ENCODE results near the gene KIAA1586. TPM values are rescaled to one million over a fixed set of nuclear protein-coding genes. Genes with fewer than 3 reads are reported as not detected.

Gene KIAA1586
- total RNA-seq, 2 donors from 2014 or later: 18.7 to 21.5 TPM

DNA sequence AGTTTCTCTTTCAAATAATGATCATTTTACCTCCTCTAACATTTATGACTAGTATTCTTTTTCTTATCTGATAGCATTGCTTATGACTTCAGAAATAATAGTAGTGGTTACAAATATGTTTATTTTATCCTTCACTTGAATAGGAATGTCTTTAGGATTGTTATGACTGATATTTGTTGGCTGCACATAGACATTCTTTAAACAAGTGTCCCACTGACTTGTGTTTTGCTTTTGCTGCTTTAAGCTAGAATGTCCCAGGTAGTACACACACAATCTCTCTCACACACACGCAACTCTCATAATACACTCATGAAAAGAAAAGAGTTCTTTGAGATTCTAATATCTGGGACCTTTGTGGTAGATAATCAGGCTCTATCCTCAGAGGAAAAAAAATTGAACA is 21.6 kb downstream of the KIAA1586 start:
- no peak overlapping the region for H3K9ac ChIP-seq (ENCODE audit: extremely low read depth, low read length, poor library complexity, severe bottlenecking)
- no peak overlapping the region for H3K27ac Mint-ChIP-seq
- H3K27ac ChIP-seq (ENCODE audit: low read depth, low read length): no peak overlapping the region

DNA sequence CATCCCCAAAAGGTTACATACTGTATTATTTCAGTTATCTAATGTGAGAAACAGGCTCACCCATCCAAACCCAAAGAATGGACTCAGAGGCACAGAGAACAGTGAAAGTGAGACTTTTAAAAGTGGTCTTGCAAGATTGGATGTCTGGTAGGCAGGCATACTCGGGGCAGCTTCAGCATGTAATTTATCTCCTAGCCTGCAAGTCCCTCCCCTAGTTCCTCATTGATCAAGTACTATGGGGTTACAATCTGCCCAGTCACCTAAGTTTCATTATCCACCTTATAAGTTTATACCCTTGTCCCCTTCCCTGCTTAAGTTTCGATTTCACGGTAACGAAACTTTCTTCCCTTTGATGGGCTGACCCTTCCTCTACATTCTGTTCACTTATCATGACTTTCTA is 22.7 kb downstream of the KIAA1586 start:
- H3K9me3 Mint-ChIP-seq: peaks cover 43% of the 10 kb centered on the region
- Histone ChIP-seq H3K9me3 (ENCODE audit: control insufficient read depth, low read length) (peaks cover 35% of the 10 kb centered on the region), H3K4me3 (ENCODE audit: low read length) (peak overlapping the region; percentile 51), H3K9ac (ENCODE audit: extremely low read depth, low read length, poor library complexity, severe bottlenecking) (no peak overlapping the region), H3K27me3 (ENCODE audit: control insufficient read depth, insufficient read depth, low read length, poor library complexity, severe bottlenecking) (no peaks in the 10 kb centered on the region), H3K27ac (ENCODE audit: low read depth, low read length) (no peak overlapping the region), H3K4me1 (ENCODE audit: control insufficient read depth, insufficient read depth, low read length) (no peaks in the 10 kb centered on the region), H3K36me3 (ENCODE audit: control insufficient read depth, insufficient read depth, low read length) (peaks cover 6% of the 10 kb centered on the region)
- no peak overlapping the region for H3K27ac Mint-ChIP-seq
- peaks cover 8% of the 10 kb centered on the region for H3K4me1 Mint-ChIP-seq
- TF ChIP-seq, protein P1, sequence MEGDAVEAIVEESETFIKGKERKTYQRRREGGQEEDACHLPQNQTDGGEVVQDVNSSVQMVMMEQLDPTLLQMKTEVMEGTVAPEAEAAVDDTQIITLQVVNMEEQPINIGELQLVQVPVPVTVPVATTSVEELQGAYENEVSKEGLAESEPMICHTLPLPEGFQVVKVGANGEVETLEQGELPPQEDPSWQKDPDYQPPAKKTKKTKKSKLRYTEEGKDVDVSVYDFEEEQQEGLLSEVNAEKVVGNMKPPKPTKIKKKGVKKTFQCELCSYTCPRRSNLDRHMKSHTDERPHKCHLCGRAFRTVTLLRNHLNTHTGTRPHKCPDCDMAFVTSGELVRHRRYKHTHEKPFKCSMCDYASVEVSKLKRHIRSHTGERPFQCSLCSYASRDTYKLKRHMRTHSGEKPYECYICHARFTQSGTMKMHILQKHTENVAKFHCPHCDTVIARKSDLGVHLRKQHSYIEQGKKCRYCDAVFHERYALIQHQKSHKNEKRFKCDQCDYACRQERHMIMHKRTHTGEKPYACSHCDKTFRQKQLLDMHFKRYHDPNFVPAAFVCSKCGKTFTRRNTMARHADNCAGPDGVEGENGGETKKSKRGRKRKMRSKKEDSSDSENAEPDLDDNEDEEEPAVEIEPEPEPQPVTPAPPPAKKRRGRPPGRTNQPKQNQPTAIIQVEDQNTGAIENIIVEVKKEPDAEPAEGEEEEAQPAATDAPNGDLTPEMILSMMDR (conservative IDR thresholded peaks at IDR 0.05): no peak
- no peak overlapping the region for H3K4me3 Mint-ChIP-seq
- H3K27me3 Mint-ChIP-seq (ENCODE audit: insufficient read depth): peaks cover 21% of the 10 kb centered on the region
- 94 to 95% methylated on average over 4 of the region's 4 CpGs for WGBS, 2 experiments (ENCODE audit: insufficient coverage in 1 of 2, insufficient read length in 1 of 2)
- peaks cover 43% of the 10 kb centered on the region for H3K36me3 Mint-ChIP-seq (ENCODE audit: low read depth)
- DNase-seq: no peak

More for the DNA sequence above, 21.6 kb downstream of the KIAA1586 start:
- peaks cover 6% of the 10 kb centered on the region for H3K36me3 ChIP-seq (ENCODE audit: control insufficient read depth, insufficient read depth, low read length)
- H3K9me3 Mint-ChIP-seq: peaks cover 36% of the 10 kb centered on the region
- no peaks in the 10 kb centered on the region for H3K4me1 ChIP-seq (ENCODE audit: control insufficient read depth, insufficient read depth, low read length)
- H3K36me3 Mint-ChIP-seq (ENCODE audit: low read depth): peaks cover 36% of the 10 kb centered on the region
- peaks cover 28% of the 10 kb centered on the region for H3K9me3 ChIP-seq (ENCODE audit: control insufficient read depth, low read length)
- peaks cover 15% of the 10 kb centered on the region for H3K27me3 Mint-ChIP-seq (ENCODE audit: insufficient read depth)
- no peaks in the 10 kb centered on the region for H3K27me3 ChIP-seq (ENCODE audit: control insufficient read depth, insufficient read depth, low read length, poor library complexity, severe bottlenecking)
- H3K4me3 ChIP-seq (ENCODE audit: low read length): no peak overlapping the region
- H3K4me3 Mint-ChIP-seq: no peak overlapping the region
- TF ChIP-seq, protein P1 (conservative IDR thresholded peaks at IDR 0.05): no peak
- no peak for DNase-seq
- no CpG with 5 or more reads among the region's 1 CpG for WGBS, 2 experiments (ENCODE audit: insufficient coverage in 1 of 2, insufficient read length in 1 of 2)
- peaks cover 8% of the 10 kb centered on the region for H3K4me1 Mint-ChIP-seq

DNA sequence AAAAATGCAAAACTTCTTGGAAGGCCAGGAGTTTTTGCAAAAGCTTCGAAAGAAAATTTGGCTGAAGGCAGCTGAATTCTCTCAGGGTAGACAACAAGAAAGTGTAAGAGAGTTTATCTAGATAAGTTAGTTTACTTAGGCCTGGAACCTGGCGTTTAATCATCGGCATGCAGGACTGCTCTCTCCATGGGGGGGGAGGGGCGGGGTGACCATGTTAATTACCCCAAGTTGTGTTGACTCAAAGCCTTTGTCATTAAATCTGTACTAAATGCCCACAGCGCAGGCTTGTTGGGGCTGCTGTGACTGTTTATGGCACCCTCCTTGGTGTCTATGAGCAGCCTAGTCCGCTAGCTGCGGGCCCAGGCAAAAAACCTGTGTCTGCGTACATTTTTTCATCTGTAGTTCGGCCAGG is 23.4 kb downstream of the KIAA1586 start:
- H3K27ac ChIP-seq (ENCODE audit: low read depth, low read length): no peak overlapping the region
- Mint-ChIP-seq H3K4me1 (peaks cover 8% of the 10 kb centered on the region), H3K27me3 (ENCODE audit: insufficient read depth) (peaks cover 21% of the 10 kb centered on the region), H3K9me3 (peaks cover 50% of the 10 kb centered on the region), H3K27ac (no peak overlapping the region), H3K36me3 (ENCODE audit: low read depth) (peaks cover 45% of the 10 kb centered on the region), H3K4me3 (no peak overlapping the region)
- 81 to 87% methylated on average over 7 to 9 of the region's 9 CpGs for WGBS, 2 experiments (ENCODE audit: insufficient coverage in 1 of 2, insufficient read length in 1 of 2)
- no peaks in the 10 kb centered on the region for H3K4me1 ChIP-seq (ENCODE audit: control insufficient read depth, insufficient read depth, low read length)
- DNase-seq: peak; percentile 66
- H3K9ac ChIP-seq (ENCODE audit: extremely low read depth, low read length, poor library complexity, severe bottlenecking): no peak overlapping the region
- H3K9me3 ChIP-seq (ENCODE audit: control insufficient read depth, low read length): peaks cover 42% of the 10 kb centered on the region
- H3K36me3 ChIP-seq (ENCODE audit: control insufficient read depth, insufficient read depth, low read length): peaks cover 6% of the 10 kb centered on the region
- H3K4me3 ChIP-seq (ENCODE audit: low read length): peak overlapping the region; percentile 51
- TF ChIP-seq, protein P1 (conservative IDR thresholded peaks at IDR 0.05): no peak
- no peaks in the 10 kb centered on the region for H3K27me3 ChIP-seq (ENCODE audit: control insufficient read depth, insufficient read depth, low read length, poor library complexity, severe bottlenecking)

Measured in endodermal cell (in vitro differentiated cells).